Body of pancreas (tissue), 4 donors: ENCODE results near the gene SMG9.

ENCODE experiments used
- POLR2A ChIP-seq, 3 donors: fragments of 450-650 bp; IDR thresholded peaks; one replicate each; pipeline ENCODE4 v1.6.1; 2016; ENCODE audit warnings: antibody characterized with exemption in 3 of 3, mild to moderate bottlenecking in 2 of 3
- TF ChIP-seq, protein P1 (sequence below), 7 experiments: fragments of 450-650 bp in 4 of 7; fragments of 200-600 bp in 3 of 7; sonication (generic) in 3 of 7; IDR thresholded peaks; one replicate each; pipeline ENCODE4 v1.5.1; 2016 to 2019; ENCODE audit warnings: antibody characterized with exemption in 7 of 7

- TF ChIP-seq, protein P1, sequence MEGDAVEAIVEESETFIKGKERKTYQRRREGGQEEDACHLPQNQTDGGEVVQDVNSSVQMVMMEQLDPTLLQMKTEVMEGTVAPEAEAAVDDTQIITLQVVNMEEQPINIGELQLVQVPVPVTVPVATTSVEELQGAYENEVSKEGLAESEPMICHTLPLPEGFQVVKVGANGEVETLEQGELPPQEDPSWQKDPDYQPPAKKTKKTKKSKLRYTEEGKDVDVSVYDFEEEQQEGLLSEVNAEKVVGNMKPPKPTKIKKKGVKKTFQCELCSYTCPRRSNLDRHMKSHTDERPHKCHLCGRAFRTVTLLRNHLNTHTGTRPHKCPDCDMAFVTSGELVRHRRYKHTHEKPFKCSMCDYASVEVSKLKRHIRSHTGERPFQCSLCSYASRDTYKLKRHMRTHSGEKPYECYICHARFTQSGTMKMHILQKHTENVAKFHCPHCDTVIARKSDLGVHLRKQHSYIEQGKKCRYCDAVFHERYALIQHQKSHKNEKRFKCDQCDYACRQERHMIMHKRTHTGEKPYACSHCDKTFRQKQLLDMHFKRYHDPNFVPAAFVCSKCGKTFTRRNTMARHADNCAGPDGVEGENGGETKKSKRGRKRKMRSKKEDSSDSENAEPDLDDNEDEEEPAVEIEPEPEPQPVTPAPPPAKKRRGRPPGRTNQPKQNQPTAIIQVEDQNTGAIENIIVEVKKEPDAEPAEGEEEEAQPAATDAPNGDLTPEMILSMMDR (IDR thresholded peaks at IDR 0.05), result no peak
- no peak for TF ChIP-seq POLR2A (IDR thresholded peaks at IDR 0.05)
These were observed 64.3 kb downstream of the SMG9 start for GRCh38 chr19:43690444-43690843.
